ENCODE results near the gene KRT13.

Gene KRT13

GRCh38 chr17:41532947-41533570, 27.6 kb upstream of the KRT13 start:
- H3K27me3 ChIP-seq (ENCODE audit: insufficient read depth, low read depth) = peaks cover 23% of the 10 kb centered on the region
- no peaks in the 10 kb centered on the region for H4K20me1 ChIP-seq (ENCODE audit: insufficient read depth)
- no peak overlapping the region for H3K4me3 ChIP-seq (IDR thresholded peaks at IDR 0.05; ENCODE audit: insufficient read depth, low read depth, low read length)
- H3K79me2 ChIP-seq (ENCODE audit: insufficient read depth, low read depth) = no peaks in the 10 kb centered on the region
- H3K4me2 ChIP-seq = no peak overlapping the region
- H3K9ac ChIP-seq = no peak overlapping the region
- H2AFZ ChIP-seq (ENCODE audit: low read depth) = no peak overlapping the region
- H3K4me1 ChIP-seq (ENCODE audit: low read depth, poor library complexity, severe bottlenecking) = no peaks in the 10 kb centered on the region
- no peak overlapping the region for H3K27ac ChIP-seq
- no peaks in the 10 kb centered on the region for H3K36me3 ChIP-seq (ENCODE audit: insufficient read depth)
- no peak for TF ChIP-seq CTCF (conservative IDR thresholded peaks at IDR 0.05; ENCODE audit: low read depth, low read length)

- H3K9ac ChIP-seq = no peak overlapping the region
- H3K4me2 ChIP-seq = no peak overlapping the region
- no peaks in the 10 kb centered on the region for H3K4me1 ChIP-seq (ENCODE audit: low read depth, poor library complexity, severe bottlenecking)
- no peaks in the 10 kb centered on the region for H3K79me2 ChIP-seq (ENCODE audit: insufficient read depth, low read depth)
- H2AFZ ChIP-seq (ENCODE audit: low read depth) = no peak overlapping the region
- H3K4me3 ChIP-seq (IDR thresholded peaks at IDR 0.05; ENCODE audit: insufficient read depth, low read depth, low read length) = no peak overlapping the region
- no peak overlapping the region for H3K27ac ChIP-seq
- peaks cover 23% of the 10 kb centered on the region for H3K27me3 ChIP-seq (ENCODE audit: insufficient read depth, low read depth)
- H3K36me3 ChIP-seq (ENCODE audit: insufficient read depth) = no peaks in the 10 kb centered on the region
- H4K20me1 ChIP-seq (ENCODE audit: insufficient read depth) = no peaks in the 10 kb centered on the region
- TF ChIP-seq CTCF (conservative IDR thresholded peaks at IDR 0.05; ENCODE audit: low read depth, low read length) = no peak
Measured at GRCh38 chr17:41531993-41532392, 26.6 kb upstream of the KRT13 start.

- peaks cover 23% of the 10 kb centered on the region for H3K27me3 ChIP-seq (ENCODE audit: insufficient read depth, low read depth)
- H3K4me2 ChIP-seq = no peak overlapping the region
- H2AFZ ChIP-seq (ENCODE audit: low read depth) = no peak overlapping the region
- no peaks in the 10 kb centered on the region for H3K36me3 ChIP-seq (ENCODE audit: insufficient read depth)
- no peak overlapping the region for H3K27ac ChIP-seq
- TF ChIP-seq CTCF (conservative IDR thresholded peaks at IDR 0.05; ENCODE audit: low read depth, low read length) = no peak
- no peaks in the 10 kb centered on the region for H4K20me1 ChIP-seq (ENCODE audit: insufficient read depth)
- H3K4me1 ChIP-seq (ENCODE audit: low read depth, poor library complexity, severe bottlenecking) = no peaks in the 10 kb centered on the region
- H3K79me2 ChIP-seq (ENCODE audit: insufficient read depth, low read depth) = no peaks in the 10 kb centered on the region
- H3K9ac ChIP-seq = no peak overlapping the region
- no peak overlapping the region for H3K4me3 ChIP-seq (IDR thresholded peaks at IDR 0.05; ENCODE audit: insufficient read depth, low read depth, low read length)
Measured at GRCh38 chr17:41530062-41531048, 24.9 kb upstream of the KRT13 start.

GRCh38 chr17:41529491-41529915, 24.1 kb upstream of the KRT13 start:
- peaks cover 23% of the 10 kb centered on the region for H3K27me3 ChIP-seq (ENCODE audit: insufficient read depth, low read depth)
- H2AFZ ChIP-seq (ENCODE audit: low read depth) = no peak overlapping the region
- H3K9ac ChIP-seq = no peak overlapping the region
- TF ChIP-seq CTCF (conservative IDR thresholded peaks at IDR 0.05; ENCODE audit: low read depth, low read length) = no peak
- H3K27ac ChIP-seq = no peak overlapping the region
- H3K79me2 ChIP-seq (ENCODE audit: insufficient read depth, low read depth) = no peaks in the 10 kb centered on the region
- H3K4me1 ChIP-seq (ENCODE audit: low read depth, poor library complexity, severe bottlenecking) = no peaks in the 10 kb centered on the region
- H3K36me3 ChIP-seq (ENCODE audit: insufficient read depth) = no peaks in the 10 kb centered on the region
- H3K4me3 ChIP-seq (IDR thresholded peaks at IDR 0.05; ENCODE audit: insufficient read depth, low read depth, low read length) = no peak overlapping the region
- H4K20me1 ChIP-seq (ENCODE audit: insufficient read depth) = no peaks in the 10 kb centered on the region
- no peak overlapping the region for H3K4me2 ChIP-seq
